ENCODE measurements around the gene TRIOBP. TPM values are rescaled to one million over a fixed set of nuclear protein-coding genes. Genes with fewer than 3 reads are reported as not detected.

TRIOBP gene
- total RNA-seq, 4 donors from 2014 or later = 54.6 to 89.1 (median 83.6) TPM

DNA sequence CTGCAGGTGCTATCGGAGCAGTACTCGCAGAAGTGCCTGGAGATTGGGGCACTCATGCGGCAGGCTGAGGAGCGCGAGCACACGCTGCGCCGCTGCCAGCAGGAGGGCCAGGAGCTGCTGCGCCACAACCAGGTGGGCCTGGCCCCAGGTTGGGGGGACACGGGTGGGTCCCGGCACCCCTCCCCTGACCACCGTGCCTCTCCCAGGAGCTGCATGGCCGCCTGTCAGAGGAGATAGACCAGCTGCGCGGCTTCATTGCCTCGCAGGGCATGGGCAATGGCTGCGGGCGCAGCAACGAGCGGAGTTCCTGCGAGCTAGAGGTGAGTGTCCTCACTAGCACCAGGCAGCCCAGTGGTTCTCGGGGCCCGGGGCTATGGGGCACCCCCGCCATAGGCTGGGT is 72.2 kb downstream of the TRIOBP start:
- Histone ChIP-seq H3K4me3 (no peak overlapping the region), H3K27ac (no peak overlapping the region), H3K27me3 (no peaks in the 10 kb centered on the region), H3K4me1 (no peaks in the 10 kb centered on the region), H3K36me3 (peaks cover 0 to 77% (median 0%) of the 10 kb centered on the region in 3 donors), H3K9me3 (no peaks in the 10 kb centered on the region)
- DNase-seq = no peak
- TF ChIP-seq POLR2A (IDR thresholded peaks at IDR 0.05) (no peak), CTCF (IDR thresholded peaks at IDR 0.05) (no peak)

DNA sequence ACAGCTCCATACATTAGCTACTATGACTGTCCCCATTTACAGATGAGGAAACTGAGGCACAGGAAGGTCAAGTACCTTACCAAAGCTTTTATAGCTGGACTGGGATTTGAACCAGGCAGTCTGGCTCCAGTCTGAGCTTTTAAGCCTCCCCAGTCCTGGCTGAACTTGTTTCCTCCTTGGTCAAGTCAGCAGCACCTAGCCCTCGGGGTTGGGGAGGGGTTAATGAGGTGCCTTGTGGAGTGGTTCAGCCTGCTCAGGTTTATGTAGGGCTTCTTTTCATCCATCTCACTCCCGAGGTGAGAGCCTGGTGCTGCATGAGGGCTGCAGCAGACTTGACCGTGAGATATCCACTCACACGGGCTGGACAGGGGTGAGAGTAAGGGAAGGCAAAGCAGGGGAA is 74.2 kb downstream of the TRIOBP start:
- no peak for DNase-seq
- TF ChIP-seq CTCF (IDR thresholded peaks at IDR 0.05) (no peak), POLR2A (IDR thresholded peaks at IDR 0.05) (no peak)
- Histone ChIP-seq H3K9me3 (no peaks in the 10 kb centered on the region), H3K36me3 (peaks cover 0 to 74% (median 0%) of the 10 kb centered on the region in 3 donors), H3K27ac (no peak overlapping the region), H3K4me1 (no peaks in the 10 kb centered on the region), H3K27me3 (no peaks in the 10 kb centered on the region), H3K4me3 (no peak overlapping the region)

DNA sequence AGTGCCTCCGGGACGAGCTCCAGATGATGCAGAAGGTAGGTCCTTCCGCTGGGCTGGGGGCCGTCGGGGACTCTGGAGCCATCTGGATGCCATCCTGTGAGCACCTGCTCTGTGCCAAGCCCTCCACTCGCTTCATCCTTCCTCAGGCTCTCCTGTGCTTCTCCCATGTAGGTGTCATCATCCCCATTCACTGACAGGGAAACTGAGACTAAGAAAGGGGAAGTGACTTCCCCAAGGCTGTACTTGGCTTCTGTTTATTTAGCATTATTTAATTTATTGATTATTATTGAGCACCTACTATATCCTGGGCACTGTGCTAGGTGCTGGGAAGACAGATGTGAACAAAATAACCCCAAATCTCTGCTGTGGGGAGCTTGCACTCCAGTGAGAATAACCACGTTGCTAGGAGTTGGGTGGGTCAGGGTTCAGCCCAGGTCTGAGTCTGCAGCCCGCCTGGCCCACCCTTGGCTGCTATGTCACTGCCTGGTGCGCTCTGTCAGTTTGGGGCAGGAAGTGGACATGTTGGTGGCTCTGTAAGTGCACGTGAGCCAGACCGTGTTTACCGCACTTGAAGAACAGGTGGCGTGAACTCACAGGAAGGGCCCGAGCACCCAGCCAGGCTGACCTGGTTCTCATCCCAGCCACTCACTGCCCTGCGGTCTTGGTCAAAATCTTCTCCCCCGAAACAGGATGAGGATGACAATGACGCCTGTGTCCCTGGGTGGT is 75.0 kb downstream of the TRIOBP start:
- no peak for TF ChIP-seq CTCF (IDR thresholded peaks at IDR 0.05)
- no peak for TF ChIP-seq POLR2A (IDR thresholded peaks at IDR 0.05)
- peaks cover 0 to 69% (median 0%) of the 10 kb centered on the region in 3 donors for H3K36me3 ChIP-seq
- no peak overlapping the region for H3K27ac ChIP-seq
- H3K27me3 ChIP-seq = no peaks in the 10 kb centered on the region
- H3K4me1 ChIP-seq = peaks cover 0 to 3% (median 0%) of the 10 kb centered on the region in 4 donors
- H3K4me3 ChIP-seq = no peak overlapping the region
- DNase-seq = no peak
- no peaks in the 10 kb centered on the region for H3K9me3 ChIP-seq

- no peak overlapping the region for H3K27ac ChIP-seq
- H3K4me1 ChIP-seq = peaks cover 0 to 11% (median 5%) of the 10 kb centered on the region in 4 donors
- TF ChIP-seq POLR2A (IDR thresholded peaks at IDR 0.05) = no peak
- no peak for TF ChIP-seq CTCF (IDR thresholded peaks at IDR 0.05)
- DNase-seq = no peak
- H3K4me3 ChIP-seq = no peak overlapping the region
- no peaks in the 10 kb centered on the region for H3K27me3 ChIP-seq
- no peaks in the 10 kb centered on the region for H3K9me3 ChIP-seq
- peaks cover 0 to 42% (median 0%) of the 10 kb centered on the region in 3 donors for H3K36me3 ChIP-seq
Measured at GRCh38 chr22:37774728-37775127, 77.9 kb downstream of the TRIOBP start.

GRCh38 chr22:37775785-37776638 is 79.2 kb downstream of the TRIOBP start:
- Histone ChIP-seq H3K36me3 (peaks cover 0 to 36% (median 0%) of the 10 kb centered on the region in 3 donors), H3K27me3 (no peaks in the 10 kb centered on the region), H3K27ac (peak overlapping the region in 1 of 4 donors; percentile 34), H3K9me3 (no peaks in the 10 kb centered on the region), H3K4me1 (peaks cover 0 to 11% (median 5%) of the 10 kb centered on the region in 4 donors), H3K4me3 (no peak overlapping the region)
- TF ChIP-seq POLR2A (IDR thresholded peaks at IDR 0.05) (no peak), CTCF (IDR thresholded peaks at IDR 0.05) (no peak)
- DNase-seq = no peak

All from Peyer's patch (tissue), 4 donors.